ENCODE data around the gene HNRNPLL.
A peak's percentile ranks its signal among the peaks of the same experiment; 100 is the strongest.
"Not testable (repeated sequence)": the region's sequence is repeated elsewhere in the genome, so short reads cannot be mapped to it uniquely, and the experiment has no call there.

Gene HNRNPLL

GRCh38 chr2:38551171-38551570 lies 51.6 kb downstream of the HNRNPLL start:
- no peak for DNase-seq

GRCh38 chr2:38549851-38550250 lies 52.9 kb downstream of the HNRNPLL start:
- DNase-seq: no peak

GRCh38 chr2:38549071-38549704 lies 53.5 kb downstream of the HNRNPLL start:
- DNase-seq: no peak

- no peak for DNase-seq
Measured at GRCh38 chr2:38547791-38548190, 54.9 kb downstream of the HNRNPLL start.

- no peak for DNase-seq
Measured at GRCh38 chr2:38546585-38546984, 56.1 kb downstream of the HNRNPLL start.

GRCh38 chr2:38546064-38546463 lies 56.7 kb downstream of the HNRNPLL start:
- DNase-seq: no peak

- peak; percentile 21 to 34 for DNase-seq
Measured at GRCh38 chr2:38542248-38542631, 60.5 kb downstream of the HNRNPLL start.

- DNase-seq: no peak
Measured at GRCh38 chr2:38540580-38541286, 62.0 kb downstream of the HNRNPLL start.

- no peak for DNase-seq
Measured at GRCh38 chr2:38539086-38539485, 63.6 kb downstream of the HNRNPLL start.

GRCh38 chr2:38537937-38538525 lies 64.7 kb downstream of the HNRNPLL start:
- no peak for DNase-seq

- DNase-seq: not testable (repeated sequence)
Measured at GRCh38 chr2:38537296-38537695, 65.4 kb downstream of the HNRNPLL start.

GRCh38 chr2:38535744-38536506 lies 66.8 kb downstream of the HNRNPLL start:
- DNase-seq: peak; percentile 75 to 77

- no peak for DNase-seq
Measured at GRCh38 chr2:38535404-38535743, 67.4 kb downstream of the HNRNPLL start.

GRCh38 chr2:38534746-38535403 lies 67.9 kb downstream of the HNRNPLL start:
- no peak for DNase-seq

GRCh38 chr2:38533757-38534545 lies 68.8 kb downstream of the HNRNPLL start:
- DNase-seq: no peak

- DNase-seq: no peak
Measured at GRCh38 chr2:38533180-38533579, 69.5 kb downstream of the HNRNPLL start.

GRCh38 chr2:38532366-38532765 lies 70.4 kb downstream of the HNRNPLL start:
- DNase-seq: no peak

- DNase-seq: no peak
Measured at GRCh38 chr2:38529208-38529607, 73.5 kb downstream of the HNRNPLL start.

GRCh38 chr2:38528534-38528933 lies 74.2 kb downstream of the HNRNPLL start:
- no peak for DNase-seq

GRCh38 chr2:38528008-38528442 lies 74.7 kb downstream of the HNRNPLL start:
- DNase-seq: peak; percentile 30 to 48

GRCh38 chr2:38527338-38528007 lies 75.3 kb downstream of the HNRNPLL start:
- DNase-seq: no peak

- DNase-seq: no peak
Measured at GRCh38 chr2:38526195-38526594, 76.5 kb downstream of the HNRNPLL start.
